GM18858 (cell line): ENCODE data around the gene POLK.
"Not testable (repeated sequence)": the region's sequence is repeated elsewhere in the genome, so short reads cannot be mapped to it uniquely, and the experiment has no call there.

ENCODE experiments used
- ATAC-seq: cut with Tn5 transposase; IDR thresholded peaks from one replicate; pipeline ENCODE4 v1.9.1; 2021; ENCODE audit not compliant: unreplicated experiment

POLK gene

DNA sequence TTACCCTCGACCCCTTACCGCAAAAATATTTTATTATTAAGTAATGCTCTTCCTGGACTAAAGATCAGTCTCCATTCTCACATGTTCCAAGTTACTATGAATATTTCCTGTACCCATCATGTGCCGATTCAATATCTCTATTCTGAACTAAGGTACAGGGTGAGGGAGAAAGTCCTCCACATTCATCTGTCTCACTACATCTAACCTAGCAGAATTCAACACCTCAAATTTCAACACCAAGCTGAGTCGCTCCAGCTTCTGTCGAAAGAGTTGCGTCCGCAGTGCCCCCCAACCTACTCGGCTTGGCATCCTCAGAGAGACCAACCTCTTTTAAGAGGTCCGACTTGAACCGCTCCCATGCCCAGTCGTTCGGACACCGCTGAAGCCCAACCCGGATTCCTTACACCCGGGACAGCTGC is 1.3 kb upstream of the POLK start:
- ATAC-seq = no peak

DNA sequence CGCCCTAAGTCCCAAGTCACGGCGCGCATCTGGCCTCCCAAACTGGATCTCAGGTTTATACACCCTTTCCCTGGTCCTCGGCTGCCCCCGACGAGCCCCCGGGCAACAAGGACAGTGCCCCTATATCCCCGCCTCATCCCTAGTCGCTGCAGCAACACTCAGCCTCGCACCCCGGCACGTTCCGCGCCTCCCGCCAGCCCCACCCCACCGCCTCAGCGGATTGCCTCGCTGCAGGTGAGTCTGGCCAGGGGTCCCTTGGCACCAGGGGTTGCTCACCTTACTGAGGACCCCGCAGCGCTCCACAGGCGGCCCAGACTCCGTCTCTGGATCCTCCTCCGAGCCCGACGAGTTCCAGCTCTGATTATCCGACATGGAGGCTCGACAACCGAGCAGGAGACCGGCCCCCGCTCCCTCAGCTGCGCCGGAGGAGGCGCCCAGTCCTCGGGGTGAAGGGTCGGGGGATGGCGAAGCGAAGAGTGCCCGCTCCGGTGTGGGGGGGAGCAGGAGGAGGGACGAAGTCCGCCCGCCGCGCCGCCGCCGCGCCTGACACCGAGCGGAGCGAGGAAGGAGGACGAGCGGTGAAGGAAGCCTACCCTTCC is 756 bp upstream of the POLK start:
- ATAC-seq = peak; percentile 11

DNA sequence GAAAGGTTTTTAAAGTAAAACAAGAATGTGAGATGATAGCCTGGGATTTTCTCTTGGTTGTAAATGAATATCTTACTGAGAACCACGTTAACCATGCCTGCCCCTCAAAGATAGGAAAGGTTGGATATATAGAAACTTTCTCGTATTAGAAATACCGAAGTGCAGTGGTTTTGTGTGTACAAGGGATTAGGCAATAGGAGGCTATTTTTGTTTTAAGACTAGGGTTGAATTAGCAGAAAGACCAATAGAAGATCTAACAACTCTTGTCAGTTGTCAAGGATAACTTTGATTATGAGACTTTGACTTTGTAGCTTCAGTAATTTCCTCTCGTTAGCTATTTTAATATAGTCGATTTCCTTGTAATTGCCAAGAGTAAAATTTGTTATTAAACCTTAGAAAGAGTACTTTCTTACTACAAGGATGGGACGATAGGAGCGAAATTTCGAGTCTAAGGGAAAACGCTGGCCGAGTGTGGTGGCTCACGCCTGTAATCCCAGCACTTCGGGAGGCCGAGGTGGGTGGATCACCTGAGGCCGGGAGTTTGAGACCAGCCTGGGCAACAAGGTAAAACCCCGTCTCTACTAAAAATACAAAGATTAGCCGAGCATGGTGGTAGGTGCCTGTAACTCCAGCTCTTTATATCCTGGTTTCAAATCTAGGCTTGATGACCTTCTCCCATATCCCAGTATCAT is 838 bp downstream of the POLK start:
- no peak for ATAC-seq

DNA sequence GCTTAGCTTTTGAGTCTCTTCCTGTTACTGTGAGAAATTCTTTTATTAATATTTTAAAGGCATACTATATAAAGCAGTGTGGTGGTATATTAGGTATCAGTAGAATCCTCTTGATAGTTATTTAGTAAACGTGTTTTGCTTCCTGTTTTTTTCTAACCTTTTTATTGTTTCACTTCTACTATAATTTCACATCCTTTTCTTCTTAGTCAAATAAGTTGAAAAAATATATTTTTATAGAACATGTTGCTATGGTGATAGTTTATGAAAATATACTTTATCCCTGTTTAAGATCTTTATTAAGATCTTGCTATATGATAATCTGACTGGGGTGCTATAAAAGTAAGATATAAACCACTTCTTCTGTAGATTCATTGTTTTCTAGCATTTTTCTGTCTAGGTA is 2.1 kb downstream of the POLK start:
- ATAC-seq = no peak

DNA sequence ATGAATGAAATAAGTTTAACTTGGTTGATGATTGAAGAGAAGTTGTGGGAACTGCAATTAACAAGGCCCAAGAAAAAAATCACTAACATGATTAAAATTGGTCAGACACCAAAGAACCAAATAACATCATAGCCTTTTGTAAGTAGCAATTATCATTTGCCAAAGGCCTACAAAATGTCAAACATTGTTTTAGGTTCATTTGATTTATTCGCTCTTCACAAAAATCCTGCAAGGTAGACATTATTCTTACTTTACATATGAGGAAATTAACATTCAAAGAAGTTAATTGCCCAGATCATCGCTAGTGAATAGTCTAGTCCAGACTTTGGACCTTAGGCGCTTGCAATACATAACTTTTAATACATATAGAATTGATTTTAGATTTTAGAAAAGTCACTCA is 2.6 kb downstream of the POLK start:
- ATAC-seq = no peak

DNA sequence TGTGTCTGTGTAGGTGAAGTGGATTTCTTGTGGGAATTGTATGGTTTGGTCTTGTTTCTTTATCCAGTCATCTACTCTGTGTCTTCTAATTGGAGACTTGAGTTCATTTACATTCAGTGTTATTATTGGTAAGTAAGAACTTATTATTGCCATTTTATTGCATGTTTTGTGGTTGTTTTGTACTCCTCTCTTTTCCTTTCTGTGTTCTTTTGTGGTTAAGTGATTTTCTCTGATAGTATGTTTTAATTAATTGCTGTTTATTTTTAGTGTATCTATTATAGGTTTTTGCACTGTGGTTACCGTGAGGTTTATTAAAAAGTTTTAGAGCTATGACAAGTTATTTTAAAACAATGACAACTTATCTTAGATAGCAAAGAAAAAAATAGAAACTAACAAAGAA is 8.1 kb downstream of the POLK start:
- ATAC-seq = no peak

DNA sequence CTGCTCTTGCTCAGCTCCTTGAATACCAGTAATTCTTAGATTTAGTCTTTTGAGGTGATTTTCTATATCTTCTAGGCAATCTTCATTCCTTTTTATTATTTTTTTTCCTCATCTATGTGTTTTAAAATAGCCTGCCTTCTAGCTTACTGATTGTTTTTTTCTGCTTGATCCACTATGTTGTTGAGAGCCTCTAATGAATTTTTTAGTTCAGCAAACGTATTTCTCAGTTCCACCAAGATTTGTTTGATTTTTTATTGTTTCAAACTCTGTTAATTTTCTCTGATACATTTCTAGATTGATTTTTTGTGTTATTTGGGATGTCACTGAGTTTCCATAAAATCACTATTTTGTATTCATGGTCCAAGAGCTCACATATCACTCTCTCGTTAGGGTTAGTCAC is 9.5 kb downstream of the POLK start:
- no peak for ATAC-seq

DNA sequence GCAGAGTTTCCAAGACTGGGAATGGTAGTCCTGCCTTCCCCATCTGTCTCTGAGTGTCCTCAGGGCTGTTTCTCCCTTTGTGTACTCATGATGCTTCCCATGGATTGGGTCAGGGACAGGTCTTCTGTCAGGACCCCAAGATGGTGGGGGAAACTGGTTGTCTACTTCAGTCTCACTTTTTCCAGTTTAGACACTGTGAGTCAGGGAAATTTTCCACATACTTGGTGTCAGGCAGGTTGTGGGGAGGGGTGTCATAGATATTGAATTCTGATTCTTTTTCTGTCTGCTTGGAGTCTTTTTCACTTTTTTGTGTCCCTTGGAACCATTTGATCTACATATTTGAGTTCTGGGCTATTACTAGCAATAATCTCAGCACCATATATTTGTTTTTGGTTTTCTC is 10.3 kb downstream of the POLK start:
- ATAC-seq = no peak

DNA sequence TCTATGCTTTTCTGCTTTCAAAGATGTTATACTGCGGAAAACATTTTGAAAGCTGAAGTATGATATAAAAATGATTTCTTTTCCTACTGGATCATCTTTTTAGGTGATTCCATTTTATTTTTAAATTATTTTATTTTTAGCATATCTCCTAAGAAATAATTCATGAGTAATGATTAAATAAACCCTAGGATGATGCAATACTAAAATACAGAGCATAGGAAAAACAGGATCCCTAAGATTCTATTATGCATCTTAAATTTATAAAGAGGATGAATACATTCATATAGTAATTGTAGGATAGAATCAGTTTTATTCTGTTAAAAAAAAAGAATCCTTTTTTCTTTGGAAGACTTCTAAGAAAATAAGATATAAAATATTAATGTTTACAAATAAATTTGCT is 10.9 kb downstream of the POLK start:
- no peak for ATAC-seq

DNA sequence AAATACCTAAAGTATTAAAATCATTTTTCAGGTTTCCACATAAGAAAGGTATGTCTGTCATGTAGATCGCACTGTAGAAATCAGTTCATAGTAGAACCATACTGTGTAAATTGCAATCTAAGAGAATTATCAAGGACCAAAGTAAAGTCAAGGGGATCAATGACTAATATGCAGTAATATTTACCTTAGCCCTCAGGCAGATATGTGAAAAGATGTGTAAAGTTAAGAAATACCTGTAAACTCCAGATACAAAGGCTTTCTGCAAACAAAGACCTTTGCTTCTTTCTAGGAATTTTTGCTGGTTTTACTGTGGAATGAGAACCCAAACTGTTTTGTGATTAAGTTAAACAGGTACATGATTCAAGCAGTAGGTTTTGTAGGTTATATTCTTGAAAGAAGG is 11.6 kb downstream of the POLK start:
- ATAC-seq = no peak

DNA sequence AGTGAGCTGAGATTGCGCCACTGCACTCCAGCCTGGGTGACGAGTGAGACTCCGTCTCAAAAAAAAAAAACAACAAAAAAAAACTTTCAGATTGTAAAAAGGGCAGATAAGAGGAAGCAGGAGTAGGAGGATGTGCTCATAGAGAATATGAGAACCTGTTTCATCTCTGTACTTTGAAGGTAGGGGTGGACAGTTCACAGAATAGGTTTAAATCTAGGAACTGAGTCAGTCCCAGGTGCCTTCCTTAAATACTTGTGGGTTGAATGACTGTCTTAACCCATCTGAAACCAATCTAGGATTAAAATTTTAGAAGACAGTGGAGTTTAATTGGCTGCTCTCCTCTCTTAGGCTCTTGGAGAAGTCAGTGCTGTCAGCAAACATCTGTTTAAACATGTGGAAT is 12.4 kb downstream of the POLK start:
- peak; percentile 84 for ATAC-seq

DNA sequence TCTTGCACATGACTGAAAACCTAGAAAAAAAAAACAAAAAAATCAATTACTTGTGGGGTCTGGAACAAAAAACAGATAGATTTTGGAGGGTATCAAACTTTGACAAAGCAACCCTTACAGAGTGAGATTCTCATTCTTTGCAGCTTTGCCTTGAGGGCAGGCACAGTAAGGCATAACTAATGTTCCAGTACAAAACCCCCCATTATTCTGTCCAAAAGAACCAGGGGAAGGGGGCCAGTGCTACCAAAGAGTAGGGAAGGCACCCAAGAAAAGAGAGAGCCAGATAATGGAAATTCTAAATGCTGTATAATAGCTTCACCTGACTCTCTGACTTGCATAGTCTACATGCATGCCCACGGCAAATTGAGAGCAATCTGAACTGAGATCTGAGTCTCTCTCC is 12.9 kb downstream of the POLK start:
- no peak for ATAC-seq

DNA sequence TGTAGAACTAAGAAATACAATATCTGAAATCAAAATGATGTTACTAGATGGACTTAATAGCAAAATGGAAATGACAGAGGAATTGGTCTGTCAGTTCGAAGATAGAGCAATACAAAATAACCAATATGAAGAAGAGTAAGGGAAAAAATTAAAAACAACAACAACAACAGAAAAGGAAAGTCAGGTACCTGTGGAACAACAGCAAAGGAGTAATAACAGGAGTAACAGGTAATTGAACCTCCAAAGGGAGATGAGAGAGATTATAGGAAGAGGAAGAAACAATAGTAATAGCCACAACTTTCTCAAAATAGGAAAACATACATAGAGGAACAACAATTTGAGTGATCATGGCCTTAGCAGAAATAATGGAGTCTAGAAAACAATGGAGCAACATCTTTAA is 13.7 kb downstream of the POLK start:
- ATAC-seq = no peak

DNA sequence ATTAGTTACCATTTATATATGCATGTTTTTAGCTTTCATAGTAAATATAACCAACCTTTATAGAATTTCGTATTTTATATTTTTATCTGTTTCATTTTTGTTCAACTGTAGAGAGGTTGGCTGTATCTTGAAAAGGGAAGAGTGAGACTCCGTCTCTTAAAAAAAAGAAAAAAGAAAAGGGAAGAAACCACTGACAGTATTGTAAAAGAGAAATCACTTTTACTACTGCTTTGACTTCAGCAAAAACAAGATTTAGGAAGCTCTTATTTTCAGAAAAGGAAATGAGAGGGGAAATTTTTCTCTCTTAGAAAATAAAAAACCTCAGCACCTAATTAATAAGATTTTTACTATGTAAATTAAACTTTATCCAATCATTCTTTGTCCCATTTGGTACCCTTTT is 14.4 kb downstream of the POLK start:
- no peak for ATAC-seq

DNA sequence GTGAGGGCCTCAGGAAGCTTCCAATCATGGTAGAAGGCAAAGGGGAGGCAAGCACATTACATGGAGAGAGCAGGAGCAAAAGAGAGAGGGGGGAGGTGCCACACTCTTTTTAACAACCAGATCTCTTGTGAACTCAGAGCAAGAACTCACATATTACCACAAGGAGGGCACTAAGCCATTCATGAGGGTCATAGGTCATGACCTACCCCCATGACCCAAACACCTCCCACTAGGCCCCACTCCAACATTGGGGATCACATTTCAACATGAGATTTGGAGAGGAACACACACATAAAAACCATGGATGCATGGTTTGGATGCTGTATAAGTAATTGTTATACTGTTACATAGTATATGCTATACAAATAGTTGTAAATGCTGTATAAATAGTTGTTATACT is 17.5 kb downstream of the POLK start:
- ATAC-seq = no peak

DNA sequence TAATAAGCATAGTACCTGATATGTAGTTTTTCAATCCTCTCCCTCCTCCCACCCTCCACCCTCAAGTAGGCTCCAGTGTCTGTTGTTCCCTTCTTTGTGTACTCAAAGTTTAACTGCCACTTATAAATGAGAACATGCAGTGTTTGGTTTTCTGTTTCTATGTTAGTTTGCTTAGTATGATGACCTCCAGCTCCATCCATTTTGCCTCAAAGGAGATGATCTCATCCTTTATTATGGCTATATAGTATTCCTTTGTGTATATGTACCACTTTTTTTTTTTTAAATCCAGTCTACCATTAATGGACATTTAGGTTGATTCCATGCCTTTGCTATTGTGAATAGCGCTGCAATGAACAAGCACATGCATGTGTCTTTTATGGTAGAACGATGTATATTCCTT is 20.5 kb downstream of the POLK start:
- ATAC-seq = no peak

DNA sequence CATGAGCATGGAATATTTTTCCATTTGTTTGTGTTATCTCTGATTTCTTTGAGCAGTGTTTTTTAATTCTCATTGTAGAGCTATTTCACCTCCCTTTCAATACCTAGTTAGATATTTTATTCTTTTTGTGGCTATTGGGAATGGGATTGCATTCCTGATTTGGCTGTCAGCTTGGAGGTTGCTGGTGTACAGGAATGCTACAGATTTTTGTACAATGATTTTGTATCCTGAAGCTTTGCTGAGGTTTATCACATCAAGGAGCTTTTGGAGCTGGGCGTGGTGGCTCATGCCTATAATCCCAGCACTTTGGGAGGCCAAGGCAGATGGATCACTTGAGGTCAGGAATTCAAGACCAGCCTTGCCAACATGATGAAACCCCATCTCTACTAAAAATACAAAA is 22.0 kb downstream of the POLK start:
- not testable (repeated sequence) for ATAC-seq

DNA sequence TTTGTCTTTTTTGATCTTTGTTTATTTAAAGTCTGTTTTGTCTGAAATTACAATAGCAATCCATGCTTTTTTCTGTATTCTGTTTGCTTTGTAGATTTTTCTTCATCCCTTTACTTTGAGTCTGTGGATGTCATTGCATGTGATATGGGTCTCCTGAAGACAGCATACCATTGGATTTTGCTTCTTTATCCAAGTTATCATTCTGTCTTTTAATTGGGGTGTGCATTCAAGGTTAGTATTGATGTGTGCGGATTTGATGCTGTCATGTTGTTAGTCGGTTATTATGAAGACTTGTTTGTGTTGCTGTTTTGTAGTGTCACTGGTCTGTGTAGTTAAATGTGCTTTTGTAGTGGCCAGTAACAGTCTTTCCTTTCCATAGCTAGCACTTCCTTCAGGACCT is 23.0 kb downstream of the POLK start:
- no peak for ATAC-seq

DNA sequence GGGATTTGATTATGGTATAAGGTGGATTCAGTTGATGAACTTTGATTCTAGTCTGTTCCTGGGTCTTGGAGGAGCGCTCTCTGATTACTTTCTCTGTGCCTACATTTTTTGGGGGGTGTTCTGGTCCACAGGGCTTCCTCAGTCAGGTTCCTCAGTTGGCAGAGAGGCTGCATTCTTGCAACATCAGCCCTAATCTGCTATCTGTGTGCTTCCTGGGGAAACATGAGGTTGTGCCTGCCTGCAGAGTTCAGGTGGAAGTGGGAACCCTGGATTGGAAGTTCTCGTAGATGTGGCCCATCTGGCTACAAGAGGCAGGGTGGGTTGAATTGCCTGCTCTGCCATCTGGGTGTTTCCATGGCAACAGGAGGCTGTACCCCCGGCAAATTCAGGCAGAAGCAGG is 24.5 kb downstream of the POLK start:
- ATAC-seq = no peak

DNA sequence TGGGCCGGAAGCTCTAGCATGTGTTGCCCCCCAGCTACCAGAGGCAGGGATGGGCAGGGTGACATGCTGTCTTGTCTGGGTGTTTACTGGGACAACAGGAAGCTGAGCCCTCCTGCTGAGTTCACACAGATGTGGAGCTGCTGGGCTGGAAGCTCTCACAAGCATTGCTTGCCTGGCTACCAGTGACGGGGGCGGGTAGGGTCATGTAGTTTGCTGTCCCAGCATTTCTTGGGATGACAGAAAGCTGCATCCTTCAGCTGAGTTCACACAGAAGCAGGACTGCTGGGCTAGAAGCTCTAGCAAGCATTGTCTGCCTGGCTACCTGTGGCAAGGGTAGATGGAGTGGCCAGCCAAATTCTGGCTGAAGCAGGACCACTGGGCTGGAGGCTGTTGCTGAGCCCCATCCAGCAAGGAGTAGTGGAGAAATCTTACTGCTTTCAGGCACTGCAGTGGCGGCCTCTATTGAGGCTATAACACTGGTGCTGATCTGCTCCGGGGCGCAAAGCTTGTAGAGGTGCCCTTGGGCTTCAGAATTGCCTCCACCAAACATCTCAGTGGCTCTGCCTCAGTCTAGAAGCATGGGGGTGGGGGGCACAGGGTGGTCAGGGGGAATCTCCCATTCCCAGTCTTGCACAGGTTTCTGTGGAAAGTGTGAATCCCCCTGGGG is 25.1 kb downstream of the POLK start:
- ATAC-seq = no peak

DNA sequence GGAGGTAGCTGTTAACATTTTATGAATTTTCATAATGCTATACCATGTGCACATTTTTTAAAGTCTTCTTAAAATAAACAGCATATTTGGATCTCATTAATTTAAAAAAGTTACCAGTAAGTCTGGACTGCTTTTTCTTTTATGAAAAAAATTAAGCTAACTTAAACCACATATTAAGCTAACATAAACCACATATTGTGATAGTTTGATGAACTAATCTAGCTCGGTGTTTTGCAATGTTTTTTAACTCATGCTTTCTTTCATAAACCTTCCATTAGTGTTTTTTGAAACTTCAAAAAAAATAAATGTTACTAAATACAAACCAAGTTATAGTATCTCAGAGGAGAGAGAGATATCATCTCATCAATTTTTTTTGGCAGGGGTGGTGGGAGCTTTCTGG is 26.5 kb downstream of the POLK start:
- ATAC-seq = no peak

DNA sequence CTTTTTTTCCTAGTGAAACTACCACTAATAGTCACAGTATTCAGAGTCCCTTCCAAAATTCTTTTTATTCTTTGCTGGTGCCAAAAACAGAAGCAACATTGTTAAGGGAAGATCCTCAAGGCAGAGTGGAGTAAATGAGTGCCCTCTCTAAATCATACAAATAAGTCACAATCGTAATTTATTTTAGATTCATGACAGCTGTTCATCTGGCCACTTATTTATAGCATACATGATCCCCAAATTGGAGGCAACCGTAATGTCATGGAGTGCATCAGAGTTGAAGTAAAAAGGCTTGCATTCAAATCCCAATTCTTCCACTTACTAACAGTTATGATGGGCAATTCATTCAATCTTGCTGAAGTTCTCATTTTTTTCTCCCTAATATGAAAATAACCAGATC is 33.4 kb downstream of the POLK start:
- ATAC-seq = no peak

DNA sequence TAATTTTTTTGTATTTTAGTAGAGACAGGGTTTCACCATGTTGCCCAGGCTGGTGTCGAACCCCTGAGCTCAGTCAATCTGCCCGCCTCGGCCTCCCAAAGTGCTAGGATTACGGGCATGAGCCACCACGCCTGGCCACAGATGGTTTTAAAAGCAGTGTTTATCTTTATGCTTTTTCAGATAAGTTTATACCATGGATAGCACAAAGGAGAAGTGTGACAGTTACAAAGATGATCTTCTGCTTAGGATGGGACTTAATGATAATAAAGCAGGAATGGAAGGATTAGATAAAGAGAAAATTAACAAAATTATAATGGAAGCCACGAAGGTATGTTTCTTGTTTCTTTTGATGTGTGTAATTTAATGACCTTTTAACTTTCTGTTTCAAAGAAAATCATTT is 35.1 kb downstream of the POLK start:
- ATAC-seq = no peak
